ENCODE results near the gene BET1L. TPM values are rescaled to one million over a fixed set of nuclear protein-coding genes. Genes with fewer than 3 reads are reported as not detected.
"Not testable (repeated sequence)": the region's sequence is repeated elsewhere in the genome, so short reads cannot be mapped to it uniquely, and the experiment has no call there.

The BET1L gene
- total and polyA plus RNA-seq, 9 donors, result 24.6 to 76.6 (median 63.7) TPM

DNA sequence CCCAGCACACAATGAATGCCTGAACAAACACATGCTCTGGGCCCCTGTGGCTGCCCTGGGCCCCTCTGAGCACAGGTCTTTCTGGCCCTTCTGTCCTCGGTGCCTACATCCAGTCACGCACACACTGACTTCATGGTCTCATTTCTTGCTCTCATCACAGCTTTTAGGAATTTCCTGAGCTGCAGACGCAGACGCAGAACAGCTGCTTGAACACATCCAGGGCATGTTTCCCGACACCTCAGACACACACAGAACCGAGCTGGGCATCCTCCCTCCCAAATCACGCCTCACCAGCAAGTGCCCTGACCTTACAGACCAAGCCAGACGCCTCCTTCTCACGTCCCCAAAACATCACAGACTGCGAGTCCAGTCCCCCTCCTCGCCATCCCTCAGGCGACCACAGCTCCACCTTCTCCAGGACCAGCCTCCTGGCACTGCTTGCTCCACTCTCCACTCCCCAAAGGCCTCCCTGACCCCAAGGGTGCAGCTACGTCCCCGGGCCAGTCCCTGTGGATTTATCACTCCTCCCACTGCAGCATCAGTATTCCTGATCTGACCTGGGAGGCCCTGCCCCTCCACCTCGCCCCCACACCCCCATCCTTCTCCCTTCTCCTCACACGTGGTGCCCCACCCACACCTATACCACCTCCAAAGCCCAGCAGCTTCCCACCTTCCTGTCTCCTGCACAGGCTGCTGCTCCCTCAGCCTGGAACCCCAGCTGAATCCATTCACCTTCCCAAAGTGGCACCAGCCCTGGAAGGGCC lies 16.0 kb upstream of the BET1L start:
- peak in 1 of 5 donors; percentile 15 for DNase-seq
- 68 to 73% (median 71%) methylated on average over 16 of the region's 16 CpGs for WGBS, 3 donors
- H3K9me3 ChIP-seq, result no peaks in the 10 kb centered on the region
- intact Hi-C loops (cut with DNase I), result no loop called here
- TF ChIP-seq EP300 (IDR thresholded peaks at IDR 0.05) (no peak), POLR2A (IDR thresholded peaks at IDR 0.05) (no peak)
- TF ChIP-seq, protein P1, sequence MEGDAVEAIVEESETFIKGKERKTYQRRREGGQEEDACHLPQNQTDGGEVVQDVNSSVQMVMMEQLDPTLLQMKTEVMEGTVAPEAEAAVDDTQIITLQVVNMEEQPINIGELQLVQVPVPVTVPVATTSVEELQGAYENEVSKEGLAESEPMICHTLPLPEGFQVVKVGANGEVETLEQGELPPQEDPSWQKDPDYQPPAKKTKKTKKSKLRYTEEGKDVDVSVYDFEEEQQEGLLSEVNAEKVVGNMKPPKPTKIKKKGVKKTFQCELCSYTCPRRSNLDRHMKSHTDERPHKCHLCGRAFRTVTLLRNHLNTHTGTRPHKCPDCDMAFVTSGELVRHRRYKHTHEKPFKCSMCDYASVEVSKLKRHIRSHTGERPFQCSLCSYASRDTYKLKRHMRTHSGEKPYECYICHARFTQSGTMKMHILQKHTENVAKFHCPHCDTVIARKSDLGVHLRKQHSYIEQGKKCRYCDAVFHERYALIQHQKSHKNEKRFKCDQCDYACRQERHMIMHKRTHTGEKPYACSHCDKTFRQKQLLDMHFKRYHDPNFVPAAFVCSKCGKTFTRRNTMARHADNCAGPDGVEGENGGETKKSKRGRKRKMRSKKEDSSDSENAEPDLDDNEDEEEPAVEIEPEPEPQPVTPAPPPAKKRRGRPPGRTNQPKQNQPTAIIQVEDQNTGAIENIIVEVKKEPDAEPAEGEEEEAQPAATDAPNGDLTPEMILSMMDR (IDR thresholded peaks at IDR 0.05), result no peak
- no peak overlapping the region for H3K27ac ChIP-seq
- no peak overlapping the region for H3K4me3 ChIP-seq
- no peaks in the 10 kb centered on the region for H3K27me3 ChIP-seq
- H3K4me1 ChIP-seq (ENCODE audit: insufficient read depth), result no peaks in the 10 kb centered on the region
- no peaks in the 10 kb centered on the region for H3K36me3 ChIP-seq

DNA sequence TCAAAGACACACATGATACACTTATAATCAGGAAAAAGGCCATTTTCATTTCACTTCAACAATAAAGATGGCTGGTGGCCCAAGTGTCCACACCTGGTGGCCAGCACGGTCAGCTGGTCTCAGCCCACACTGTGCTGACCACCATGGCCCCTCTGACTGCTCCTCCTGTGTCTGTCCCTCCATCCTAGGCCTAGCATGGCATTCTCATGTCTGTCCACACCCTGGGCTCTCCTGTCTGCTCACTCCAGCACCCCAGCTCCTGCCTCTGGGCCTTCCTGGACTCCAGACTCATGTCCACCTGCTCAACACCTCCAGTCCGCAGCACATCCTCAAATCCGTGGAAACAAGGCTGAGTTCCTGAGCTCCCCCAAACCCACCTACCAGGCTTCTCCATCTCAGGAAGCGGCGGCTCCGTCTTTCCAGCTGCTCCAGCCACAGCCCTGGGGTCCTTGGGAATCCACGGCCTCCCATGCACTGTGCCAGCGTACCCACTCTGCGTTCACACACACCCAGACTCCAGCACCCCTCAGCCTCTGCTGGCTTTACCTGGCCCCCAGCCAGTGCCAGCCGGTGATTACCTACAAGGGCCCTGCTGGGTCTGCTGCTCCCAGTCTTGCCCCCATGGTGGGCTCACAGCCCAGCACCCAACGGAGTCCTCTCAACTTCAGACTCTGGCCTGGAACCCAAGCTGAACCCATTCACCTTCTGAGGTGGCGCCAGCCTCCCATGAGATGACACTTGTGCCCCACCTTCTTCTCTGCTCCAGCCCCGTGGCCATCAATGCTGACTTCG lies 15.0 kb upstream of the BET1L start:
- no peak overlapping the region for H3K4me3 ChIP-seq
- peak in 1 of 5 donors; percentile 17 for DNase-seq
- WGBS, 3 donors, result 89 to 92% (median 90%) methylated on average over 14 of the region's 14 CpGs
- no peaks in the 10 kb centered on the region for H3K36me3 ChIP-seq
- H3K27ac ChIP-seq, result no peak overlapping the region
- intact Hi-C loops (cut with DNase I), result no loop called here
- H3K4me1 ChIP-seq (ENCODE audit: insufficient read depth), result no peaks in the 10 kb centered on the region
- H3K27me3 ChIP-seq, result no peaks in the 10 kb centered on the region
- no peaks in the 10 kb centered on the region for H3K9me3 ChIP-seq
- TF ChIP-seq POLR2A (IDR thresholded peaks at IDR 0.05), result no peak
- TF ChIP-seq, protein P1 (IDR thresholded peaks at IDR 0.05), result no peak
- no peak for TF ChIP-seq EP300 (IDR thresholded peaks at IDR 0.05)

DNA sequence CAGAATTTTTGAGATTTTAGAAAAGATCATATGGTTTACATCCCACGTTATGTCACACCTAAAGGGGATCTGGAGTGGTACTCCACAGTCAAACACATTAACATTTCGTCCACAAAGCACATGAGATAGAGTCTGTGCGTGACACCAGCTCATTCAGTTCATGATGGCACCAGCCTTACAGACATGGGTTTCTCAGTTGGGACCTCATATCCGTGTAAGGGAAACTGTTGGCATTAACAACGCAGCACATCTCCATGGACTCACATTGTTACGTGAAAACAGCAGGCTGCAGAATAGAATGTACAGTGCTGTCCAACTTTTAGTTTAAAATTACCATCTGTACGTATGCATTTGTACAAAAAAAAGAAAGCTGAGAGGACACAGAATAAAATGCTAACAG lies 14.3 kb upstream of the BET1L start:
- H3K4me1 ChIP-seq (ENCODE audit: insufficient read depth), result no peaks in the 10 kb centered on the region
- no peak for TF ChIP-seq EP300 (IDR thresholded peaks at IDR 0.05)
- TF ChIP-seq, protein P1 (IDR thresholded peaks at IDR 0.05), result no peak
- TF ChIP-seq POLR2A (IDR thresholded peaks at IDR 0.05), result no peak
- intact Hi-C loops (cut with DNase I), result no loop called here
- no peak overlapping the region for H3K27ac ChIP-seq
- no peak for DNase-seq
- no peak overlapping the region for H3K4me3 ChIP-seq
- H3K36me3 ChIP-seq, result no peaks in the 10 kb centered on the region
- H3K27me3 ChIP-seq, result no peaks in the 10 kb centered on the region
- no peaks in the 10 kb centered on the region for H3K9me3 ChIP-seq
- 87 to 91% (median 89%) methylated on average over 7 of the region's 7 CpGs for WGBS, 3 donors

DNA sequence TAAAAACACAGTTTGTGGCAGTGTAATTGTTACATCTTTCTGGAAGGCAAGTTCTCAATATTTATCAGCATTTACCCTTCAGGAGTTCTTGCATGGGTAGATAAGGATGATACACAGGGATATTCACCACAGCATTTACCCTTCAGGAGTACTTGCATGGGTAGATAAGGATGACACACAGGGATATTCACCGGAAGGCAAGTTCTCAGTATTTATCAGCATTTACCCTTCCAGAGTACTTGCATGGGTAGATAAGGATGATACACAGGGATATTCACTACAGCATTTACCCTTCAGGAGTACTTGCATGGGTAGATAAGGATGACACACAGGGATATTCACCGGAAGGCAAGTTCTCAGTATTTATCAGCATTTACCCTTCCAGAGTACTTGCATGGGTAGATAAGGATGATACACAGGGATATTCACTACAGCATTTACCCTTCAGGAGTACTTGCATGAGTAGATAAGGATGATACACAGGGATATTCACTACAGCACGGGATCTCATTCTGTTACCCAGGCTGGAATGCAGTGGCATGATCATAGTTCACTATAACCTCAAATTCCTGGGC lies 13.5 kb upstream of the BET1L start:
- H3K36me3 ChIP-seq; H3K4me3 ChIP-seq; H3K27ac ChIP-seq; H3K27me3 ChIP-seq; intact Hi-C loops (cut with DNase I); H3K4me1 ChIP-seq (ENCODE audit: insufficient read depth); DNase-seq; H3K9me3 ChIP-seq: not testable (repeated sequence)
- 76 to 80% (median 77%) methylated on average over 3 of the region's 3 CpGs for WGBS, 3 donors
